Sigmoid colon (tissue), 7 donors: Measurements from ENCODE around the gene FOXO6. TPM values are rescaled to one million over a fixed set of nuclear protein-coding genes. Genes with fewer than 3 reads are reported as not detected.

ENCODE experiments used
- DNase-seq: peaks from one replicate; pipeline ENCODE4 v3.0.0-alpha.2; 2019
- H3K27ac ChIP-seq, 4 donors: fragments of 200-600 bp; sonication (generic); one replicate each; pipeline ENCODE4 v1.5.1; 2016 to 2019; ENCODE audit warnings: mild to moderate bottlenecking in 1 of 4
- H3K27me3 ChIP-seq, 3 donors: fragments of 200-600 bp; sonication (generic); one replicate each; pipeline ENCODE4 v1.5.1; 2019; ENCODE audit warnings: mild to moderate bottlenecking in 1 of 3
- H3K36me3 ChIP-seq, 4 donors: fragments of 200-600 bp; sonication (generic); one replicate each; pipeline ENCODE4 v1.5.1; 2016 to 2019
- H3K4me1 ChIP-seq, 4 donors: fragments of 200-600 bp; sonication (generic); one replicate each; pipeline ENCODE4 v1.5.1; 2017 to 2019
- H3K4me3 ChIP-seq, 4 donors: fragments of 200-600 bp; sonication (generic); one replicate each; pipeline ENCODE4 v1.5.1; 2017 to 2019; ENCODE audit warnings: mild to moderate bottlenecking in 2 of 4, moderate library complexity in 1 of 4
- H3K9me3 ChIP-seq, 4 donors: fragments of 200-600 bp in 3 of 4; sonication (generic) in 3 of 4; one replicate each; pipeline versions ENCODE4 v1.5.1 to v1.6.1; 2013 to 2019
- CTCF ChIP-seq, 4 experiments: fragments of 450-650 bp in 3 of 4; fragments of 200-600 bp in 1 of 4; IDR thresholded peaks; one replicate each; pipeline ENCODE4 v1.5.1; 2016 to 2019; ENCODE audit warnings: antibody characterized with exemption in 4 of 4, mild to moderate bottlenecking in 3 of 4, moderate library complexity in 2 of 4
- EP300 ChIP-seq, 4 donors: sonication (generic); formaldehyde crosslinking; IDR thresholded peaks; one replicate each; pipeline ENCODE4 v1.6.1; 2017; ENCODE audit warnings: antibody characterized with exemption in 4 of 4
- POLR2A ChIP-seq, 2 donors: fragments of 450-650 bp; IDR thresholded peaks; one replicate each; pipeline ENCODE4 v1.6.1; 2016; ENCODE audit warnings: antibody characterized with exemption in 2 of 2, mild to moderate bottlenecking in 2 of 2, moderate library complexity in 2 of 2
- POLR2AphosphoS5 ChIP-seq, 4 donors: sonication (generic); formaldehyde crosslinking; IDR thresholded peaks; one replicate each; pipeline ENCODE4 v1.6.1; 2017; ENCODE audit warnings: antibody characterized with exemption in 4 of 4
- WGBS, 2 donors: extraction: QIAGEN DNeasy Blood & Tissue Kit; methylation state at CpG; one replicate each; pipeline ENCODE4 v1.1.7; 2013; 5-methylcytosine and 5-hydroxymethylcytosine counted together
- intact Hi-C: fragments of 100-400 bp; cut with DNase I; formaldehyde crosslinking; loops from one replicate; pipeline ENCODE4 v1.15.1; 2023
- polyA plus RNA-seq, 3 donors: library from polyadenylated mRNA; stranded (reverse); fragments of 200-250 nt; gene quantifications; one replicate each; pipeline ENCODE4 v1.2.3, GENCODE V29; 2013
- total RNA-seq, 4 donors: library from RNA; depleted of rRNA; stranded (reverse); fragments of >200 nt; gene quantifications; one replicate each; pipeline ENCODE4 v1.1.0, GENCODE V29; 2016
- donor health status: healthy with polysubstance abuse.
- donor health status: Bipolar disorder and iron deficiency.
- donor health status: healthy.

FOXO6 gene
- total and polyA plus RNA-seq, 7 donors: 0.20 to 1.4 (median 0.81) TPM; not detected in 2

GRCh38 chr1:41414296-41414695 lies 53.1 kb downstream of the FOXO6 start:
- Histone ChIP-seq H3K27ac (no peak overlapping the region), H3K27me3 (peaks cover 0 to 15% (median 0%) of the 10 kb centered on the region in 3 donors), H3K9me3 (no peaks in the 10 kb centered on the region), H3K36me3 (no peaks in the 10 kb centered on the region), H3K4me3 (no peak overlapping the region), H3K4me1 (peaks cover 0 to 22% (median 10%) of the 10 kb centered on the region in 4 donors)
- intact Hi-C loops: no loop called here
- no peak for DNase-seq
- 90 to 96% methylated on average over 3 of the region's 3 CpGs for WGBS, 2 donors
- TF ChIP-seq CTCF (IDR thresholded peaks at IDR 0.05) (no peak), POLR2A (IDR thresholded peaks at IDR 0.05) (no peak), EP300 (IDR thresholded peaks at IDR 0.05) (no peak), POLR2AphosphoS5 (IDR thresholded peaks at IDR 0.05) (no peak)

GRCh38 chr1:41414716-41415306 lies 53.6 kb downstream of the FOXO6 start:
- H3K27me3 ChIP-seq: peaks cover 0 to 11% (median 0%) of the 10 kb centered on the region in 3 donors
- H3K9me3 ChIP-seq: no peaks in the 10 kb centered on the region
- H3K27ac ChIP-seq: no peak overlapping the region
- no peaks in the 10 kb centered on the region for H3K36me3 ChIP-seq
- peaks cover 0 to 22% (median 10%) of the 10 kb centered on the region in 4 donors for H3K4me1 ChIP-seq
- 78 to 80% methylated on average over 7 of the region's 7 CpGs for WGBS, 2 donors
- intact Hi-C loops: loop anchor here (5.0 kb wide), 1 partner anchor 53 kb away; the partner anchor contains the start of gene FOXO6
- DNase-seq: no peak
- TF ChIP-seq CTCF (IDR thresholded peaks at IDR 0.05) (no peak), POLR2AphosphoS5 (IDR thresholded peaks at IDR 0.05) (peak in 2 of 4 donors; percentile 10 to 41)
- no peak overlapping the region for H3K4me3 ChIP-seq

GRCh38 chr1:41416081-41416480 lies 54.8 kb downstream of the FOXO6 start:
- Histone ChIP-seq H3K36me3 (no peaks in the 10 kb centered on the region), H3K27me3 (peaks cover 0 to 4% (median 0%) of the 10 kb centered on the region in 3 donors), H3K27ac (no peak overlapping the region), H3K4me3 (no peak overlapping the region), H3K9me3 (no peaks in the 10 kb centered on the region), H3K4me1 (peaks cover 0 to 22% (median 10%) of the 10 kb centered on the region in 4 donors)
- no peak for DNase-seq
- intact Hi-C loops: loop anchor here (5.0 kb wide), 1 partner anchor 54 kb away; the partner anchor contains the start of gene FOXO6
- no peak for TF ChIP-seq CTCF (IDR thresholded peaks at IDR 0.05)
- WGBS, 2 donors: 84 to 90% methylated on average over 5 of the region's 5 CpGs

- TF ChIP-seq CTCF (IDR thresholded peaks at IDR 0.05) (peak; percentile 90 to 94 (median 92)), POLR2A (IDR thresholded peaks at IDR 0.05) (no peak)
- Histone ChIP-seq H3K4me3 (no peak overlapping the region), H3K36me3 (no peaks in the 10 kb centered on the region), H3K9me3 (no peaks in the 10 kb centered on the region), H3K27me3 (no peaks in the 10 kb centered on the region), H3K4me1 (peaks cover 0 to 22% (median 10%) of the 10 kb centered on the region in 4 donors), H3K27ac (no peak overlapping the region)
- WGBS, 2 donors: 55 to 63% methylated on average over 18 of the region's 18 CpGs
- DNase-seq: peak; percentile 79
- intact Hi-C loops: loop anchor here (1.0 to 5.0 kb wide), 3 partner anchors 54 to 148 kb away; partner anchors contain the start of gene FOXO6
Measured at GRCh38 chr1:41416552-41417334, 55.5 kb downstream of the FOXO6 start.
